Muscle layer of duodenum (tissue), 2 donors: ENCODE results near the gene DSG2.

ENCODE experiments used
- H3K27ac ChIP-seq: one replicate; pipeline ENCODE4 v1.7.0; 2013; ENCODE audit warnings: mild to moderate bottlenecking, low read length
- H3K27me3 ChIP-seq: one replicate; pipeline ENCODE4 v1.7.0; 2013; ENCODE audit warnings: low read depth, mild to moderate bottlenecking, control low read depth, low read length
- H3K36me3 ChIP-seq, 2 donors: one replicate each; pipeline ENCODE4 v1.7.0; 2013; ENCODE audit warnings: low read length in 2 of 2, control low read depth in 1 of 2, mild to moderate bottlenecking in 1 of 2; ENCODE audit not compliant: insufficient read depth in 2 of 2, control insufficient read depth in 1 of 2
- H3K4me1 ChIP-seq, 2 donors: one replicate each; pipeline ENCODE4 v1.7.0; 2013; ENCODE audit warnings: low read length in 2 of 2, mild to moderate bottlenecking in 2 of 2, control low read depth in 1 of 2, moderate library complexity in 1 of 2; ENCODE audit not compliant: insufficient read depth in 2 of 2, control insufficient read depth in 1 of 2
- H3K4me3 ChIP-seq, 2 donors: one replicate each; pipeline ENCODE4 v1.7.0; 2013; ENCODE audit warnings: low read length in 2 of 2, low read depth in 1 of 2, mild to moderate bottlenecking in 1 of 2
- H3K9me3 ChIP-seq, 2 donors: one replicate each; pipeline ENCODE4 v1.7.0; 2013; ENCODE audit warnings: low read length in 2 of 2, control low read depth in 1 of 2, mild to moderate bottlenecking in 1 of 2; ENCODE audit not compliant: control insufficient read depth in 1 of 2
- donor health status: healthy.

DSG2 gene

GRCh38 chr18:31592506-31593157, 94.7 kb downstream of the DSG2 start:
- no peak overlapping the region for H3K4me3 ChIP-seq
- H3K36me3 ChIP-seq, result no peaks in the 10 kb centered on the region

DNA sequence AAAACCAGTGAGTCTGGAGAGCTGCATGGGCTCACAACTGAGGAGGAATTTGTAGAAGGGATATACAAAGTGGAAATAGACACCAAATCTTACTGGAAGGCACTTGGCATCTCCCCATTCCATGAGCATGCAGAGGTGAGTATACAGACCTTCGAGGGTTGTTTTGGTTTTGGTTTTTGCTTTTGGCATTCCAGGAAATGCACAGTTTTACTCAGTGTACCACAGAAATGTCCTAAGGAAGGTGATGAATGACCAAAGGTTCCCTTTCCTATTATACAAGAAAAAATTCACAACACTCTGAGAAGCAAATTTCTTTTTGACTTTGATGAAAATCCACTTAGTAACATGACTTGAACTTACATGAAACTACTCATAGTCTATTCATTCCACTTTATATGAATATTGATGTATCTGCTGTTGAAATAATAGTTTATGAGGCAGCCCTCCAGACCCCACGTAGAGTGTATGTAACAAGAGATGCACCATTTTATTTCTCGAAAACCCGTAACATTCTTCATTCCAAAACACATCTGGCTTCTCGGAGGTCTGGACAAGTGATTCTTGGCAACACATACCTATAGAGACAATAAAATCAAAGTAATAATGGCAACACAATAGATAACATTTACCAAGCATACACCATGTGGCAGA, 97.3 kb downstream of the DSG2 start:
- H3K36me3 ChIP-seq, result no peaks in the 10 kb centered on the region
- H3K9me3 ChIP-seq, result no peaks in the 10 kb centered on the region
- no peaks in the 10 kb centered on the region for H3K4me1 ChIP-seq
- H3K27ac ChIP-seq, result peak overlapping the region; percentile 25
- no peaks in the 10 kb centered on the region for H3K27me3 ChIP-seq
- H3K4me3 ChIP-seq, result no peak overlapping the region

More at GRCh38 chr18:31592506-31593157, 94.7 kb downstream of the DSG2 start:
- no peak overlapping the region for H3K27ac ChIP-seq
- H3K27me3 ChIP-seq, result no peaks in the 10 kb centered on the region
- H3K9me3 ChIP-seq, result no peaks in the 10 kb centered on the region
- no peaks in the 10 kb centered on the region for H3K4me1 ChIP-seq

DNA sequence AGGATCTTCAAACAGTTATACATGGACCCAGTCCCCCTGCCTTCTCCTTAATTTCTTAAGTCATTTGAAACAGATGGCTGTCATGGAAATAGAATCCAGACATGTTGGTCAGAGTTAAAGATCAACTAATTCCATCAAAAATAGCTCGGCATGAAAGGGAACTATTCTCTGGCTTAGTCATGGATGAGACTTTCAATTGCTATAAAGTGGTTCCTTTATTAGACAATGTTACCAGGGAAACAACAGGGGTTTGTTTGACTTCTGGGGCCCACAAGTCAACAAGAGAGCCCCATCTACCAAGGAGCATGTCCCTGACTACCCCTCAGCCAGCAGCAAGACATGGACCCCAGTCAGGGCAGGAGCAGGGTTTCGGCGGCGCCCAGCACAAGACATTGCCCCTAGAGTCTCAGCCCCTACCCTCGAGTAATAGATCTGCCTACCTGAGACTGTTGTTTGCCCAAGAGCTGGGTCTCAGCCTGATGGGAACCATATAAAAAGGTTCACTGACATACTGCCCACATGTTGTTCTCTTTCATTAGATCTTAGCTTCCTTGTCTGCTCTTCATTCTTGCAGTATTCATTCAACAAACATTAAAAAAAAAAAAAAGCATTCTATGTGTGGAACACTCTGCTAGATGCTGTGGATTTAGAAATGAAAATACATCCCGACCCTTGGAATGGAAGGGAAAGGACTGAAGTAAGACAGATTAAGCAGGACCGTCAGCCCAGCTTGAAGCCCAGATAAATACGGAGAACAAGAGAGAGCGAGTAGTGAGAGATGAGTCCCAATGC, 98.3 kb downstream of the DSG2 start:
- Histone ChIP-seq H3K27me3 (no peaks in the 10 kb centered on the region), H3K36me3 (no peaks in the 10 kb centered on the region), H3K9me3 (no peaks in the 10 kb centered on the region), H3K4me3 (no peak overlapping the region), H3K27ac (no peak overlapping the region), H3K4me1 (no peaks in the 10 kb centered on the region)

DNA sequence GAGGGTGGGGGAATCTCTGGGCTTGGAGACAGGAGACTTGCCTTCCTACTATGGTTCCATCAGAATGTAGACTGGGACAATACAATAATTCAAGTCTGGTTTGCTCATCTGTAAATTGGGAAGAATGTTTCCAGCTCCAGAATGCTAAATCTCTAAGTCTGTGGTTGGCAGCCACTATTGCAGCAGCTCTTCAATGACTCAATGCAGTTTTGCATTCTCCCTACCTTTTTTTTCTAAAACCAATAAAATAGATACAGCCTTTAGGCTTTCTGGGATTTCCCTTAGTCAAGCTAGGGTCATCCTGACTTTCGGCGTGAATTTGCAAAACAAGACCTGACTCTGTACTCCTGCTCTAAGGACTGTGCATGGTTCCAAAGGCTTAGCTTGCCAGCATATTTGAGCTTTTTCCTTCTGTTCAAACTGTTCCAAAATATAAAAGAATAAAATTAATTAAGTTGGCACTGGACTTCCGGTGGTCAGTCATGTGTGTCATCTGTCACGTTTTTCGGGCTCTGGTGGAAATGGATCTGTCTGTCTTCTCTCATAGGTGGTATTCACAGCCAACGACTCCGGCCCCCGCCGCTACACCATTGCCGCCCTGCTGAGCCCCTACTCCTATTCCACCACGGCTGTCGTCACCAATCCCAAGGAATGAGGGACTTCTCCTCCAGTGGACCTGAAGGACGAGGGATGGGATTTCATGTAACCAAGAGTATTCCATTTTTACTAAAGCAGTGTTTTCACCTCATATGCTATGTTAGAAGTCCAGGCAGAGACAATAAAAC, 100.2 kb downstream of the DSG2 start:
- Histone ChIP-seq H3K27me3 (no peaks in the 10 kb centered on the region), H3K4me1 (no peaks in the 10 kb centered on the region), H3K27ac (no peak overlapping the region), H3K36me3 (no peaks in the 10 kb centered on the region), H3K4me3 (no peak overlapping the region), H3K9me3 (no peaks in the 10 kb centered on the region)
